ENCODE results near the gene BNIP3.

Gene BNIP3, protein sequence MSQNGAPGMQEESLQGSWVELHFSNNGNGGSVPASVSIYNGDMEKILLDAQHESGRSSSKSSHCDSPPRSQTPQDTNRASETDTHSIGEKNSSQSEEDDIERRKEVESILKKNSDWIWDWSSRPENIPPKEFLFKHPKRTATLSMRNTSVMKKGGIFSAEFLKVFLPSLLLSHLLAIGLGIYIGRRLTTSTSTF

DNA sequence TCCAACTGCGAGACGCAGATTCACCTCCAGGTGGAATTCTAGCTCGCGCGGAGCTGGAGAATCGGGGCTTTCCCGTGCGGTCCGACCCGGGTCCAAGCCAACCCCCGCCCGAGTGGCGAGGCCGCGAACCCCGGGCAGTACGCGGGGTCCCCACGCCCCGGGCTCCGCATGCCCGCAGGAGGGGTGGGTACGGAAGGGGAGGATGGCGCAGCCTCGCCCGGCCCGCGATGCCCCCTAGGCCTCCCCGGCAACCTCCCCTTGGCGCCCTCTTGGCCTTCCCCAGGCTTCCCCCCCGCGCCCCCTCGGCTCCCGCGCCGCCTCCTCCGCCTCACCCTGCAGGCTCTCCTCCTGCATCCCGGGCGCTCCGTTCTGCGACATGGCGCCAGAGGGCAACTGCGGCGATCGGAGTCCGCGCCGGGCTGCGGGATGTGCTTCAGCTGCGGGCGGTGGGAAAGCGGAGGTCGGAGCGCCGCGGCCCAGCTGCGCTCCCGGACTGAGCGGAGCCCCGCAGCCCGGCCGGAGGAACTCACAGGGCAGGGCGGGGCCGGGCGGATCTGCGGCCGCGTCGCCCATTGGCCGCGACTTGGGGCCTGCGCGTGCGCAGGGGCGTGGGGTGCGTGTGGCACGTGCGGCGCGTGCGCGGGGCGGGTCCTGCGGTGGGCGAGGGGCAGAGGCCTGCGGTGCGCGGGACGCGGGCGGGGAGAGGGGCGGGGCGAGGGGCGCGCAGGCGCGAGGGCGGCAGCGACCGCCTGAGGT lies at the start of gene BNIP3:
TSS of gene BNIP3 (minus strand) at position 495 of the 756 bp plus-strand sequence. CDS start at position 378, 117 bp downstream.
- peak; percentile 96 for DNase-seq

DNA sequence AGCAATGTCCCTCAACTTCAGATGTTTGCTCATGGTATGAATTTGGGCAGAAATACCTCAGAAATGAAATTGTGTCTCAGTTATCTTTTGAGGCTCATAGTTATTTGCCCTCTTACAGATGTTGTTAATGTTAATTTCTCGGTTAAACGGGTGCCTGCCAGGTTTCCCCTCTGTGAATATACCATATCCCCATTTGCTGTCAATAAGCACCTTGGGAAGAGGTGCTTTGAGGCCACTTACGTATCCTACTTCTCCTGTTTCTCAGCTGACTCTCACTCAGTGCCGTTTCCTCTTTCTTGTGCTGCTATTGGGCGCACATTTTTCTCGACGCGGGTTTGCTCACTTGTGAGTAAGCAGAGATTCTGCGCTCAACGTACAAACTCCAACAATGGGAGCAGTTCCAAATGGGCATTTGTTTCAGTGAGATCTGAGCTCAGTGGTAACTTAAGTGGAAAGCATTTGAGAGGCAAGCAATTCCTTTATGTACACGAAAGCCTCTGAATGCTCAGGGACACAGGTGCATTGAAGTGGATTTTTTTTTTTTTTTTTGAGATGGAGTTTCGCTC lies 49.3 kb upstream of the BNIP3 start:
- DNase-seq = no peak

DNA sequence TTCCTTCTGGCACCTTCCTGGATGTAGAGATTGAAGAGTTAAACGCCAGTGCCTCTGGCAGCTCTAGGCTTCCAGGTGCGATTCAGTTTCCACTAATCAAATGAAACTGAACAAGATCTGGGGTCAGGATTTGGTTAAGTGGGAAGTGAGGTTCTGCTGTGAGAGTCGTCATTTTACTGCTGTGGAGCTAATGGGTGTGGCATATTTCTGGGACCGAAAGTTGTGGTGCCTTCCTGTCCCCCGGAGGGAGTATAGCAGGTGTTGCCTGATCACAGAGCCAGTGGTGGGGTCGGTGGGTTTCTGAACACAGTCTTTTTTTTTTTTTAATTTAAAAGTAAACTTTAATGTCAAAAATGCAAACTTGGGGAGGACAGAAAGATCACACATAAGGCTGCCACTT lies 47.0 kb upstream of the BNIP3 start:
- DNase-seq = no peak

DNA sequence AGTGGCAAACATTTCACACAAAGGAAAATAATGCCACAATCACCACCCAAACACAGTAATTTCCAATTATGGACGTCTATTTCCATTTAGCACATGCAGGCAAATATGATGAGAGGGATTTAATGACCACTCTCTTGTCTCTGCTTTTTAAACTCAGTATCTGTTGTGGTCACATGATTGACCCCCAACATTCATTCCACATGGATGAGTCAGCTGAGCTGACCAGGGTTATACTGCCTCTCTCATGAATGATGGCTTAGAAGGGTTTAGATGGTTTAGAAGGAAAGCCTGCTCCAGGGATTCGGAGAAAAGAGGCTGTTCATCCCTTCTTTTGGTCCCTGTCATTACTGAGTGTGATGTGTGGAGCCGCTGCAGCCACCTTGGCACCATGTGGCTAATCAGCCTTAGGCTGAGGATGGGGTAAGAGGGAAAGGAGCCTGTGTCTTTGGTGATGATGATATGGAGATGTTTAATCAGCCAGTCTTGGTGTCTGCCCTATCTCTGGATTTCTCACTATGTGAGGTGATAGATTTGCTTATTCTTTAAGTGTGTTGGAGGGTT lies 45.8 kb upstream of the BNIP3 start:
- no peak for DNase-seq

DNA sequence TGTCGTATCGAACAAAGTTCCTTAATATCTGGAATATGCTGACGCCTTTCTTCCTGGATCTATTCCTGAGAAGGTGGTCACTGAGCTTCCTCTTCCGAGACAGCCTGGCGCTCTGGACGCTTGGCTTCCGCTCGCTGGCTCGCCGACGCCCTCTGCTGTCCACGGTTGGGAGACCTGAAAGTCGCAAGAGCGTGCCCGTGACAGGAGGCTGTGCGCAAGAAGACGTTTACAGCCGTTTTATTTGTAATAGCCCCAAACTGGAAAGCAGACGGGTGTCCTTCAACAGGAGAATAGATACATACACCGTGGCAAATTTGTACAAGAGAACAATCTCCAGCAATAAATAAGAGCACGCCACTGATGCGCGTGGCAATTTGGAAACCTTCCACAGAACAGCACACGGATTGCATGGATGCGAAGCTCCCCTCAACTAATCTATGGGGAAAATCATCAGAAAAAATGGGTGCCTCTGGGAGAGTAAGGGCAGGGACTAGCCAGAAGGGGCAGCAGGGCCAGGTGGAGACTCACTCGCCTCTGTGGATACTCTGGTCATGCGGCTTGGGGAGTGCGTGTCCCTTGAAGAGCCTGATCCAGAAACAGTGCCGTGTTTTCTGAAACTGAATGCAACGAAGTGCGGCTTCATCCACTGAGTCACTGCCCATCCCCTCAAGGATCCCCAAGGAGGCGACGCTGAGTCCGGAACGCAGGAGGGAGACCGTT lies 41.5 kb upstream of the BNIP3 start:
- DNase-seq = peak; percentile 70

DNA sequence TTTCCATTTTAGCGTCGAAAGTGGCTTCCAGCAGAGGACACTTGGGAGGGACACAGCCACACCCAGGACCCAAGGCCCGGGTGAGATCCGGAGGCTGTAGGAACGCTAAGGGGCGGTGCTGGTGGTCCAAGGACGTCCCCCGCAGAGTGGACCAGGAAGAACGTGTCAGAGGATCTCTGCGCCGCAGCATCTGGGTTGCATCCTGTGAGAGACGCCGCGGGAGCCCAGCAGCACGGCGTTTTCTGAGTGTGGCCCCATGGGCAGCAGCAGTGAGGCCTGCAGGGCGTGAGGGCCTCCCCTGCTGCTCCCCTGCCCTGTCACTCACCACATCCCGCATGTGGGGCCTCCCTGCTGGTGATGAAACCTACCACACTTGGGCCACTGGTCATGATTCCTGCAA lies 40.5 kb upstream of the BNIP3 start:
- no peak for DNase-seq

DNA sequence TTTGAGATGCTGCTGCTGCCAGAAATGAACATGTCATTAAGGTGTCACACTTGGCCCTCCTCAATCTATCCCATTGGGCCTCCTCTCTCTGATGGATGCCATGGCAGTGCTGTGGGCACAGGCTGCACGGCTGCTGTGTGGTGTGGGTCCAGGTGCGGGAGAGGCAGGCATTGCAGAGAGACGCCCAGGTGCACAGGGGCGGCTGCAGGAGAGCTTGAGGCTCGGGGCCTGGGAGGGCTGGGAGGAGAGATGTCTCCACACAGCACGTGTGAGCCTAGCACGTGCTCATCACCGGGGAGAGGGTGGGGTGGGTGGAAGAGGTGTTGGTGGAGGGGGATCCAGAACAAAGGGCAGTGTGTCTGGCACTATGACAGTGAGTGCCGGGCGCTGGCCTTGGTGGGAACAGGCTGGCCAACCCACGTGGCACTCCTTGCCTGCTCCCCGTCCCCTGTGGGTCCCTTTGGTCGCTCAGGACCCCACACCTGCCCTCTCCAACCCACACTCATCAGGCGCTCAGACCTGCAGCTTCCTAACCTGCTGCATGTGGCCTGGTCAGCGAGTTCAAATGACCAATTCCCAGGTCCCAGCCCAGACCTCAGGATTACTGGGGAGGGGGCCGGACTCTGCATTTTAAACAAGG lies 39.9 kb upstream of the BNIP3 start:
- no peak for DNase-seq

DNA sequence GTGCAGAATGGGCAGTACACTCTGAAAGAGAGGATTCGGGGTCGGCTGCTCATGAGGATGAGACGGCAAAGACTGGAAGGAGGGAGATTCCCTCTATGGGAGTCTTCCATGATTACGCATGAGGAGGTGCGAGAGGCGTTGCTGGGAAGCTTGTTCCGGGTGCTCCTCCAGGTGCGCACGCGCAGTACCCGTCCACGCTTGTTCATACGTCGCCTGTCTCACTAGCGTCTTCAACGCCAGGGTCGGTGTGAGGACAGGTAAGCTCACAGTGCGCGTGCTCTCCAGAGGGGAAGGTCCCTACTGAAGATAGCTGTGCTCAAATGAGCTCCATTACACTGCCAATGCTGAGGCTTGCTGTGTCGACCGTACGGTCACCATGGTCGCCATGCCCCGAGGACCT lies 39.3 kb upstream of the BNIP3 start:
- no peak for DNase-seq

DNA sequence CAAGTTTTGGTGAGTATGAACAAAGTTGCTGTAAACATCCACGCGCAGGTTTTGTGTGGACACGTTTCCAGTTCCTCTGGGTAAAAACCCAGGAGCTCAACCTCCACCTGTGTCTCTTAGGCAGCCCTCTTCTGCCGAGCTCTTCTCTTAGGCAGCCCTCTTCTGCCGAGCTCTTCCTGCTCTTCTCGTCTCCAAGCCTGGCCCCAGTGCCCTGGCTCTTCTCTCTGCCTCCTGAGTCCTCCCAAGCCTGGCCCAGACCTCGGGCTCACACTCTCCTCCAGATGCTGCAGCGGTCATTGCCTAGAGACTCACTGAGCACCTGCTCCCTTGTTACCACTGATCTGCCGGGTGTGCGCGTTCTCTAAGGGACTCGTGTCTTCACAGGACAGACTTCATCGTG lies 38.7 kb upstream of the BNIP3 start:
- no peak for DNase-seq

DNA sequence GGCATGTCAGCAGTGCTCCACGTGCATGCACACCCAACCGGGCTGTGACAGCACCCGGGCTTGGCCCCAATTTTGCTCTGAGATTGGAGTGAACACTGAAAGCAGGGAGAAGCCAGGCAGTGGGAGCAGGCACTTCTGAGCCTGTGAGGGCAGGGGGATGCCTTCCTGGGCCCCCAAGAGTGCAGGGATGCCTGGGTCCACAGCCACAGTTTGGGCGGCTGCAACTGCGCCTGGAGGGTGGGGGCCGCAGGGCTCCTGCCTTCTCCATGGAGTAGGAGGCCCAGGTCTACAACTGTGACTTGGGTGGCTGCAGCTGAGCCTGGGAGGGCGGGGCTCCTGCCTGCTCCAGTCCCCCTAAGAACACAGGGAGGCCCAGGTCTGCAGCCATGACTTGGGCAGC lies 37.6 kb upstream of the BNIP3 start:
- no peak for DNase-seq

DNA sequence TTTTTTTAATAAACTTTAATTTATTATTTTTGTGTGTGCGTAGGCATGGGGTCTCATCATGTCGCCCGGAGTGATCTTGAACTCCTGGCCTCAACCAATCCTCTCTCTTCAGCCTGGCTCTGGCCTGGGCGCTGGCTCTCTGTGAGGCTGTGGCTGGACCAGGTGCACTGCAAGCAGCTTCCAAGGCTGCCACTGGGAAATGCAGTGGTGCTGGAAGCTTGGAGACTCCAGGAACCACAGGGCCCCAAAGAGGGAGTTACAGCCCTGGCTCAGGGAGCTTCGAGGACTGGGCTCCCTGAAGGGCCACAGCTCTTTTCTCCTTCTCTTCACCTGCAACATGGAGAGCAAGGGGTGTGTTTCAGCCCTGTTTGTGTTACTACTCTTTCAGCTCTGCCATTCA lies 36.7 kb upstream of the BNIP3 start:
- DNase-seq = no peak

DNA sequence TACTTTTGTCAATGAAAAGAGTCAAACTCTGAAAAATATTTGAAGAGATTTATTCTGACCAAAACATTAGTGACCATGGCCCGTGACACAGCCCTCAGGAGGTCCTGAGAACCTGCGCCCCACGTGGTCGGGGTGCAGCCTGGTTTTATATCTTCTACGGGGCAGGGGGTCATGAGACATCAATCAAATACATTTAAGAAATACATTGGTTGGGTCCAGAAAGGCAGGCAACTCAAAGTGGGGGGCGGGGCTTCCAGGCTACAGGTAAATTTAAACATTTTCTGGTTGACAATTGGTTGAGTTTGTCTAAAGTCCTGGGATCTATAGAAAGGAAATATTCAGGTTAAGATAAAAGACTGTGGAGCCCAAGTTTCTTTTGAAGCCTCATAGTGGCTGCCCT lies 34.8 kb upstream of the BNIP3 start:
- DNase-seq = no peak

DNA sequence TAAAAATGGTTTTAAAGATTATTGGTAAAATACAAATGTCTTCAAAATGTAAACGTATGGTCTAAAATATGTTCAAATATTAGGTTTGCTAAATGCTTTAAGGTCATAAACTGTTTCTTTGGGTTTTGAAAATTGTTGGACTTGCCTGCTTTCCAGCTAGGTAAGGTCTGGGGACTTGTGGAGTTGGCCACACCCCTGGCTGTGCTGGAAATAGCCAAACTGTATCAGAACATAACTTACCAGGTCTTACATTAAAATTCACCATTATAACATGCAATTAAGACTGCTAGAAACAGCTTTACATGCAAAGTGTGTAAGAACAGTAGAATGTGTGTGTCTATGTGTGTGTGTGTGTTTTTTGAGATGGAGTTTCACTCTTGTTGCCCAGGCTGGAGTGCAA lies 29.7 kb upstream of the BNIP3 start:
- no peak for DNase-seq

DNA sequence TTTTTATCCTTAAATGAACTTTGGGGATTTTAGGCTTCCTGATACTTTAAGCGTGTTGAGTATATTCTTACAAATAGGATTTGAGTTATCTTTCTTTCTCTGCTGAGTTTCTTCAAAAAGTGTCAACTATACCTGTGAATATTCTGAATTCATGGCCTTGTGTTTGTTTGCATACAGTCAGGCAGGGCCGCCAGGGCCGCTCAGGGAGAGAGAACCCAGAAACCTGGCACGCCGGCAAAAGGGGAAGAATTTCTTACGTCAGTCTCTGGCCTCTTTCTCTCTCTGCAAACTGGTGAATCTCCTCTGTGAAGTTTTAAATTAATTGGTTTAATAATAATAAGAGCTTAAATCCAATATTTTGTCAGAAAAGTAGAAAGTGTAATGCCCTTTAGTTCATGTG lies 29.3 kb upstream of the BNIP3 start:
- DNase-seq = no peak

DNA sequence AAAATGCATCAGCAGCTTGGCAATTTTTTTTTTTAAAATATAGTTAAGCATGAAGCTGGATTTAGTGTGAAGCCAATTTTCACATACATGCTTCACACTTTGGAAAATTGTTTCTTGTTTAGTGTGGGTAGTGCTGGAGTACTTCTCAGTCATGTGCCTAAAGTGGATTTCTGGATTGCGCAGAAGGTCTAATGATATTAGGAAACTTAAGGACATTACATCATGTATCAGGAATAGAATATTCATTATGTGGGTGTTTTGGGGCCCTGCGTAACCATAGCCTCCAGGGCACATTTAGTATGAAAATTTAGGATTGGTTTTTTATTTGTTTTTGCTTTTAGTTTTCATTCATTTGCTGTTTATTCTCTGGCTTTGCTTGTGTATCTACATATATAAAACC lies 28.8 kb upstream of the BNIP3 start:
- DNase-seq = no peak

DNA sequence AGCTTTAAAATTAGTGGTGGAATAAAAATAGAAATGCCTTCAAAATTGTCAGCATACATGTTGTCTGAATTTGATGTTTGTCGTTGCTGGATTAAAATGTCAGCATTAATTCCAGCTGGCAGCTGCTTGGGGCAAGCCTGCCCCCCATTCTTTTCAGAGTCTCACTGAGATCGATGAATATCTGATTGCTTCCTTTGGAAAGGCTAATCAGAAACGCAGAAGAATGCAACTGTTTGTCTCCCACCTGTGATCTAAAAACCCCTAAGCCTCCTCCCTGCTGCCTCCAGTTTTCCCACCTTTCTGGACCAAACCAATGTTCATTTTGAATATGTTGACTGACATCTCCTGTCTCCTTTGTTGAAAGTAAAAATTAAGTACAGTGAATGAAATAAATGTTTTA lies 27.9 kb upstream of the BNIP3 start:
- no peak for DNase-seq

DNA sequence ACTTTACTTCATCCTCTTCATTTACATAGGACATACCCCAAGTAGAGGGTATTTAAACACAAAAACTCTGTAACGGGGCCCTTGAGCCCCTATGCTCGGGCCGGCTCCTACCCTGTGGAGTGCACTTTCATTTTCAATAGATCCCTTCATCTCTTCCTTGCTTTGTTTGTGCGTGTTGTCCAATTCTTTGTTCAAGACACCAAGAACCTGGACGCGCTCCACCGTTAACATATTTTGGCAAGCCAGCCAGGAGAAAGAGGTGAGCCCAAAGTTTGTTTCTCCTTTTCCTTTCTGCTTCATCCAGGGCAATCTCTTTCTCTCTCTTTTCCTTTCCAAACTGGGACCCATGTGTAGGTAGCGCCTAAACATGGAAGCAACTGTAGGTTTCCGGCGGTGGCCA lies 26.0 kb upstream of the BNIP3 start:
- no peak for DNase-seq

DNA sequence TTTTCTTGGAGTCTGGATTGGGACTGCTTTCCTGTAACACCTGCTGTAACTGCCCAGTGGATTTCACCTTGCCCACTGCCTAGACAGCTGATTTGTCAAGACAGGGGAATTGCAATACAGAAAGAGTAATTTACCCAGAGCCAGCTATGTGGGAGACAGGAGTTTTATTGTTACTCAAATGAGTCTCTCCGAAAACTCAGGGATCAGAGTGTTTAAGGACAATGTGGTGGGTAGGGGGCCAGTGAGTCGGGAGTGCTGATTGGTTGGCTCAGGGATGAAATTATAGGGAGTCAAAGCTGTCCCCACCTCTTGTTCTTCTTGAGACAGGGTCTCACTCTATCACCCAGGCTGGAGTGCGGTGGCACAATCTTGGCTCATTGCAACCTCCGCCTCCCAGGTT lies 25.2 kb upstream of the BNIP3 start:
- DNase-seq = no peak

DNA sequence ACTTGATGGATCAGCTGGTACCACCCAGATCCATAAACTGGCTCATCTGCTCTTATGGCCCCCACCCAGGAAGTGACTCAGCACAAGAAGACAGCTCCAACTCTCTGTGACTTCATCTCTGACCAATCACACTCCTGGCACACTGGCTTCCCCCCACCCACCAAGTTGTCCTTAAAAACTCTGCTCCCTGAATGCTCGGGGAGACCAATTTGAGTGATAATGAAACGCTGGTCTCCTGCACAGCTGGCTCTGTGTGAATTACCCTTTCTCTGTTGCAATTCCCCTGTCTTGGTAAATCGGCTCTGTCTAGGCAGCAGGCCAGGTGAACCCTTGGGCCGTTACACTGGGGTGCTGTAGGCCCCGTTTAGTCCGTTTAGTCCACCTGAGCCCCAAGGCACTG lies 23.4 kb upstream of the BNIP3 start:
- no peak for DNase-seq

DNA sequence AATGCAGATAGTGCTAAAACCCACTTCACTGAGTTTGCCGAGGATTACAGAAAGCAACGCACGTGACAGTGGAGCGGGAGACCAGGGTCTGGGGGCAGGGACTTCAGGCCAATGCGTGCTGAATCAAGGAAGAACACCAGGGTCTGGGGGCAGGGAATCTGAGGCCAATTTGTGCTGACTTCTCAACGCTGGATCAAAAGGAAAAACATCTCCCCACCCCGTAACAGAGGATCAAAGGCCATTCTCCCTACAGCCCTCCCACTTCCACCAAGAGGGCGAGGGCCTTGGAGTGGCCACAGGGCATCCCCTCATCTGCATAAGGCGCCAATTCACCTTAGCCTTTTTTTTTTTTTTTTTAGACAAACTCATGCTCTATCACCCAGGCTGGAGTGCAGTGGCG lies 22.3 kb upstream of the BNIP3 start:
- no peak for DNase-seq

DNA sequence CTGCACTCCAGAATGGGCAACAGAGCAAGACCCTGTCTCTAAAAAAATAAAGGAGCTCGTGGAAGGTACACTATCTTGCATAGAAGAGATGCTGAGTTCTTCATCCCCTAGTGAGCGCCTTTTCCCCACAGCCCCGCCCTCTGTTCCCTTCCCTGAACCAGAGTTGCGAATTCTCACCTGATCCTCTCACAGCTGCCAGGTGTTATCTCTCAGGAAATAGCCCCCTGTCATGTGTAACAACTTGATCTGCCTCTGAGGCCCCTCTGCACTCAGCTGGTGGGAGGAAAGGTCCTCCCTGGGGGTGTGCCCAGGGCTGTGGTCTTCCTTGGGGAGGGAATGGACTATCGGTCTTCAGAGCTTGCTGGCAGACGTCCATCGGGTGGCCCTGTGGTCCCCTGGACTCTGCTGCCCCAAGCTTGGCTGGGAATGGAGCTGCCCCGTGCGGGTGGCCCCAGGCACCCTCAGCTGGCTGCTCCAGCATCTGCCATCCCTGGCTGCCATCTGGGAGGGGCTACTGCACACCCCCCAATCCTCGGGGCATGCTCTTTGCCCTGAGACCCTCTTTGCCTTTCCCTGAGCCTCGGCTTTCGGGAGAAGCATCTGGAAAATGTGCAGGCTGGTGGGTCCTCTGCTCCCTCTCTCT lies 21.7 kb upstream of the BNIP3 start:
- no peak for DNase-seq

DNA sequence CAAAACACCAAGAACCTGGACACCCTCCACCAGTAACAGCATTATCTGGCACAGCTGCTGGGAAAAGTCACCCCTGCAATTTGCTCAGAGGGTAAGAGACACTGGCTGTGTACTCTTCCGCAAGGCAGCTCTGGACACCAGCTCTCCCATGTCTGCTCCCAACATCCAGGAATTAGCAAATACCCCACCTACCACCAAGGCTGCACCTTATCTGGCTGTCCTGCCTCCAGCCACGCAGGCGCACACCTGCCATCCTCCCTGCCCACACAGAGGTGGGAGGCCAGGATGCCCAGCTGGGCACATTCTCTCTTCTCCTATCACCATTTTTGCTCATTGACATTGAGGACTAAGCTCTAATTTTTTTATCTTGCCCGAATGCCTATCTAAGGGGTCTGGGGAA lies 20.3 kb upstream of the BNIP3 start:
- DNase-seq = no peak

All from 8988T (cell line).